COR-L47 (cell line): ENCODE results near the gene LSM14B.

Source experiments
- DNase-seq: peaks from one replicate; lab custom pipeline; 2025; lab: John Stamatoyannopoulos, UW

LSM14B gene

DNA sequence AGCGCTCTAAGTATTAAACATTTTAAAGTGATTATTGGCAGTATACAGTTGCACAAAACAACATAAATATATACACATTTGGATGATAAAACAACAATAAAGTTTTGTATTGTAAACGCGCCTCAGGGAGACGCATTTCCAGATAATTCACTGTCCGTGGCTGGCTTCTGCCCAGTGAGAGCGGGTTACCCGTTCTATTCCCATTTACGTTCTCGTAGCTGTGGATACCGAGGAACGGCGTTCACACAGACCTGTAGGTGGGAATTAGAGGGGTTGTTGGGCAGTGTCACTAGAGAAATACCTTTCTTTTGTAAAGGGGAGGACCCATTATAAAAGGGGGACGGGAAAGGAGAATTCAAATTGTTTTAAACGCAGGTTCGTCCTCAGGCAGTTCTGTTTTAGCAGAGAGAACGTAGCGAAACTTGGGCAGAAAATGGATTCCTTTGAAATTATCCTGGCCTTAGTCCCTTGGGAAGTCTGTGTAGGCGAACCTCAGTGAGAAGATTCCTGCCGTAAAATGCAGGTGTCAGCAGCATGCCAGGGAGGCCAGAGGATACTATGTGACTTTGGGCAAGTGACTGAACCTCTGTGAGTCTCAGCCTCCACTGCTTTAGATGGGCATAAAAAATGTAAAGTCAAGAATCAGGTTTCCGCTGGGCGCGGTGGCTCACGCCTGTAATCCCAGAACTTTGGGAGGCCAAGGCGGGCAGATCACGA, 61.3 kb downstream of the LSM14B start:
- DNase-seq = no peak
